NCI-H146 treated with DMSO at 0.1 percent for 48 hours (cell line): ENCODE results near the gene COL18A1.
"Not testable (repeated sequence)": the region's sequence is repeated elsewhere in the genome, so short reads cannot be mapped to it uniquely, and the experiment has no call there.

ENCODE experiments used
- DNase-seq: peaks from one replicate; lab custom pipeline; 2025; ENCODE audit not compliant: unreplicated experiment; lab: John Stamatoyannopoulos, UW

Gene COL18A1

DNA sequence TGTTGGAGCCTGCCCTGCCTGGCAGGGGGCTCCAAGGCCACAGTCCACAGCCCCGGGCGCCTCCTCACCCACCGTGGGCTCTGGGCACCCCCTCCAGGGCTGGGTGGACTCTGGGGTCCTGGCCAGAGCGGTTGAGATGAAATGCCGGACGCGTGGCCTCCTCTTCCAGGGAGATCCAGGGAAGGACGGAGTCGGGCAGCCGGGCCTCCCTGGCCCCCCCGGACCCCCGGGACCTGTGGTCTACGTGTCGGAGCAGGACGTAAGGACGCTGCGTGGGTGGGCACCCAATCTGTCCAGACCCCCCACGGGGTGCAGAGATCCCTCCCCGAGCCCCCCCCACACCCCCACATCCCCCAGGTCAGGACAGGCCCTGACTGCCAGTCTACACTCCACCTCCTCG is 86.1 kb downstream of the COL18A1 start:
- DNase-seq = no peak

DNA sequence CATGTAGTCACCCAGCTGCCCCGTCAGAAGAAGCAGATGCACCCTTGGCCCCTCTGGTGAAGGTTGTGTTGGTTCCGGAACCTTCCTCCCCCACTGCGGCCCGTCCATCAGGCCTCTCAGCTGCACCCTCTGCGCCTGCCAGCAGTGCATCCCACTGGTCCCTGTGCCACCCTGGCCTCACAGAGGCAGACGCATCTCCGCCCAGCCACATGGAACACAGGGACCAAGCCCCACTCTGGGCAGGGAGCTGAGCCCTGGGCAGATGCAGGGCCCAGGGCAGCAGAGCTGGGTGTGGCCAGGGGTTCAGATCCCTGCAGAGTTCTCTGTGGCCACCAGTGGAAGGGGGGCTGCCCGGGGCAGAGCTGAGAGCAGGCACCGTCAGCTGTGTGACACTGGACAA is 86.7 kb downstream of the COL18A1 start:
- DNase-seq = no peak

DNA sequence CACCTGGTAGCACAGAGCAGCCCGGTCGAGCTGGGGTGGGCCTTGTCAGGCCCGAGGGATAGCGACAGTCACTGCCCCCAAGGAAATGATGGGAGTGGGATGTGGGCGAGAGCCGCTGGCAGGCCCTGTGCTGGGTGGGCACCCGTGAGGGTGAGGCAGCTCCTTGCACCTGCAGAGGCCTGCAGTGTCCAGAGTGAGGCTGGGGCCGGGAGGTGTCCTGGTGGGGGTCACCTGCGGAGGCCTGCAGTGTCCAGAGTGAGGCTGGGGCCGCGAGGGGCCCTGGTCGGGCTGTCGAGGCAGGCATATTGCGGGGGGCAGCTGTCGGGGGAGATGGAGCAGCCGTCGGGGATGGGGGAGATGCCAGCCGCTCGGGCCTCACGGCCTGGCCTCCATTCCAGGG is 87.8 kb downstream of the COL18A1 start:
- DNase-seq = no peak

DNA sequence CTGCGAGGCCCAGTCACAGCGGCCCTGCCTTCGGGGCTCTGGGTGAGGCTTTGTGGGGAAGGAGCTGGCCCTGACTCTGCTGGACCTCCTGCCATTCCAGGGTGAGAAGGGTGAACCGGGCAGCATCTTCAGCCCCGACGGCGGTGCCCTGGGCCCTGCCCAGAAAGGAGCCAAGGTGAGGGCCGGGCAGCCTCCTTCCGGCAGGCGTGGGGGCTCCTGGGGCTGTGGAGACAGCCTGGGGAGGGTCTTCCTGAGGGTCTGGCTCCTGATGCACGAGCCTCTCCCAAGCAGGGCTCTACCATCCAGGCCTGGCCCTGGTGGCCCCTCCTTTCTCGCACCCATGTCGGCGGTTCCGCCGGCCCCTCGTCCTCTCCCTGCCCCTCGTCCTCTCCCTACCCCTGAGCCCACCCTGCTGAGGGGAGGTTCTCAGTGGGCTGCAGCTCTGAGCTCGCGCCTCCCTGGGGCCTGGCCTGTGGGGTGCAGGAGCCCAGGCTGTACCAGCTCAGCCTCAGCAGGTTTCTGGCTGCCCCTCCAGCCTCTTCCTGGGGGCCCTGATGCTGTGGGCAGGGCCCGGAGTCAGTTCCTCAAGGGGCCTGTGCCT is 88.5 kb downstream of the COL18A1 start:
- DNase-seq = no peak

DNA sequence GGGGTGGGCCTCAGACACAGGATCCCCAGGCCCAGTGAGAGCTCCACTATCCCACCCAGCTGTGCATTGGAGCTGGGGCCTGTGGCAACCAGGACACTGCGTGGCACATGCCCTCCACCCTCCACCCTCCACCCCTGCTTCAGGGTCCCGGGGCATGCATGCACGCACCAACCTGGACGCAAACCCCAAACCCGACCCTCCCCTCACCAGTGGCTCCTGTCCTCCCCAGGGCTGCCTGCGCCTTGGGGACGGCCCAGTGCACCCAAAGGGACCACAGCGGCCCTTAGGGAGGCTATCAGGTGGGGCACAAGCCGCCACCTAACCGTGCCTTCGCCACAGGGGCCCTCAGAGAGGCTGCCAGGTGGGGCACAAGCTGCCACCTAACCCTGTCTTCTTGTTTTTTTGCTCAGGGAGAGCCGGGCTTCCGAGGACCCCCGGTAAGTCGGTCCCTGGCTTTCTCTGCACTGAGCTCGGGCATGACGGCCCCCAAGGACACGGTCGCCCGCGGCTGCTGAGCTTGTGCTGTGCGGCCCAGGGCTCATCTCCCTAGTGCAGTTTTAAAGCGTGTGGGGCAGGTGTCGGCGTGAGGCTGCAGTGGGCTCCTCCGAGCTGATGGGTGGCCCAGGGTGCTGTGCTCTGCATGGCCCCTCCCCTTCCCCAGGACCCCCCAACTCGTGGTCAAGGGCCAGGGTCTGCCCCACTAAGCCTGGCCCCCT is 89.3 kb downstream of the COL18A1 start:
- no peak for DNase-seq

DNA sequence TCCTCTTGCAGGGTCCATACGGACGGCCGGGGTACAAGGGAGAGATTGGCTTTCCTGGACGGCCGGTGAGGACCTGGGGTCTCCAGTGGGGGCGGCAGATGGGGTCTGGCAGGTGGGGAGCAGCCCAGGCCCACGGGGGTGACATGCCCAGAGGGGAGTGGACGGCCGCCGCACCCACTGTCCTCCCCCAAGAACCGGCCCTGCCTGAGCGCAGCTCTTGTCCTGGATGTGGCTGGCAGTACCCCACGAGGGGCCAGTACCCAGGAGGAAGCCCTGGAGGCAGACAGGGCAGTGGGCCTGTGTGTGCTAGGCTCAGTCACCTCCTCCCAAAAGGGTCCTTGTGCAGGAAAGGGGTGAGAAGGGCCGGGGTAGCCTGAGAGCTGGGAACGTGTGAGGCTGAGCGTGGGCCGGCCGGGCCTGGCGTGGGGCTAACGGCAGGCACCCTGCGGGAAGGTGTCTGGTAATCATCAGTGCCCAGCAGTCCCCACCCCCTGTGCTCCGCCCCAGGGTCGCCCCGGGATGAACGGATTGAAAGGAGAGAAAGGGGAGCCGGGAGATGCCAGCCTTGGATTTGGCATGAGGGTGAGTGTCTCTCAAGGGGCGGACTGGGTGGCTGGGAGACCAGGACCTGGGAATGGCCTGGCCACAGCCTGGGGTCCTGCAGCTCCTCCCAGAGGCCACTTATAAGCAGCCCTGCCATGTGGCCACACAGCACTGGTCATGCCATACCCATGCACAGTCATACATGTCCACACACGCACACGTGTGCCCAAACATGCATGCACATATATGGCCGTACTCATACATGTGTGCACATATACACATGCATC is 90.1 kb downstream of the COL18A1 start:
- DNase-seq = no peak

DNA sequence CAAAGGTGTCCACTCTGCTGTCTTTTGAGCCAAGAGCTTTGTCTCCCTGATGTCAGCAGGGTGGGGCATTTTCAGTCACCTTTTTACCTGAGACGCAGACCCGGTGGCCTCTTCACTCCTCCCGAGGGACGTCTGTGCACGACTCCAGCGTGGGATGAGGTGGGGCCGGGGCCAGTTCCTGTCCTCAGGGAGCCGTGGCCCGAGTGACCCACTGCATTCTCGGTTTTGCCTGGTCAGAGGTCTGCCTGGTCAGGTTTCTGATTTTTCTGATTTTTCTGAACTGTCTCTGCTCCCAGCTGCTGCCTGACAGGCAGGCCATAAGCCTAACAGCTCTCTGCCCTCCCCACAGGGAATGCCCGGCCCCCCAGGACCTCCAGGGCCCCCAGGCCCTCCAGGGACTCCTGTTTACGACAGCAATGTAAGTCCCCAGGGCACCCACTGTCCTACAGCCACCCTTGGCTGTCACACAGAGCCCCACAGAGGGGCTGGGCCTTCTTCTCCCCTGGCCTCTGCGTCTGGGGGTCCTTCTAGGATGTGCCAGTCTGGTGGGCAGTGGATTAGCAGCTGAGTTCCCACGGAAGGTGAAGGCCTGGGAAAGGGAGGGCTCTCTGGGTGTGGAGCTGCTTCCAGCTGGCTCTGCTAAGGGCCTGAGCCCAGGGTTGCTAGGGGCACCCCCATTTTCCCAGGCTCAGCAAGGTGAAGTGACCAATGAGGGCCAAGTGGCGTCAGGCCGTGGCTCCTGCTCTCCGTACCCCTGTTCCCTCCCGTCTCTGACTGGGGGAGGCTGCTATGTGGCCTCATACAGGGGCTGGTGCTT is 91.4 kb downstream of the COL18A1 start:
- no peak for DNase-seq

DNA sequence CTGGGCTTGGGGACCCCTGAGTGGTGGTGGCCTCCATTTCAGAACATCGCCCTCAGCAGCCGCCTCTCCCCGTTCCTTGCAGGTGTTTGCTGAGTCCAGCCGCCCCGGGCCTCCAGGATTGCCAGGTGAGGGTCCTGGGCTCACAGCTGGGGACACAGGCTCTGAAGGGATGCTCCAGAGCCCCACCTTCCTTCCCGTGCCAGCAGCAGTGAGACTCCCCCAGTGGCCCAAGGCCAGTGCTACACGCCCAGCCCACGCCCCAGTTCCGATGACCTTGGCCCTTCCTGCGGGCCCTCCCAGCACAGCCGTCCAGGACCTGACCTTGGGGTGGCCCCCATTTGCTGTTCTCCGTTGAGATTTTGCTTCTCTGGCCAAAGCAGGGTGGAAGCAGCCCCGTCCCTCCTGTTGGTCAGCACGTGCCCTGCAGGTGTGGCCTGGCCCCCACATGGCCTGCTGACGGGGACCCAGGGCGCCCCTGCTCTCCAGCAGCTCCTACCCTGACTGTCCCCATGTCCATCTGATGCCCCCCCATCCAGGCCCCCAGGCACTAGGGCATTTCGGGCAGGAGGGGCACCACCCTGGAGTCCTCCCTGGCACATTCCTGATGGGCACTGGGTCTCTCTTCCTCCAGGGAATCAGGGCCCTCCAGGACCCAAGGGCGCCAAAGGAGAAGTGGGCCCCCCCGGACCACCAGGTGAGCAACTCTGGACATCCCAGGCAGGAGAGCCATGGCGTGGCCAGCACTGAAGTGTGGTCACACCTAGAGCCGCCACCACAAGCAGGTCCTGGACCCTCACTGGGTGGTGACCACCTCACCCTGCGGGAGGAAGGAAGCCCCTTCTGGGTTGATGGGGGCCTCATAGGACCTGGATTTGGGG is 92.2 kb downstream of the COL18A1 start:
- no peak for DNase-seq

DNA sequence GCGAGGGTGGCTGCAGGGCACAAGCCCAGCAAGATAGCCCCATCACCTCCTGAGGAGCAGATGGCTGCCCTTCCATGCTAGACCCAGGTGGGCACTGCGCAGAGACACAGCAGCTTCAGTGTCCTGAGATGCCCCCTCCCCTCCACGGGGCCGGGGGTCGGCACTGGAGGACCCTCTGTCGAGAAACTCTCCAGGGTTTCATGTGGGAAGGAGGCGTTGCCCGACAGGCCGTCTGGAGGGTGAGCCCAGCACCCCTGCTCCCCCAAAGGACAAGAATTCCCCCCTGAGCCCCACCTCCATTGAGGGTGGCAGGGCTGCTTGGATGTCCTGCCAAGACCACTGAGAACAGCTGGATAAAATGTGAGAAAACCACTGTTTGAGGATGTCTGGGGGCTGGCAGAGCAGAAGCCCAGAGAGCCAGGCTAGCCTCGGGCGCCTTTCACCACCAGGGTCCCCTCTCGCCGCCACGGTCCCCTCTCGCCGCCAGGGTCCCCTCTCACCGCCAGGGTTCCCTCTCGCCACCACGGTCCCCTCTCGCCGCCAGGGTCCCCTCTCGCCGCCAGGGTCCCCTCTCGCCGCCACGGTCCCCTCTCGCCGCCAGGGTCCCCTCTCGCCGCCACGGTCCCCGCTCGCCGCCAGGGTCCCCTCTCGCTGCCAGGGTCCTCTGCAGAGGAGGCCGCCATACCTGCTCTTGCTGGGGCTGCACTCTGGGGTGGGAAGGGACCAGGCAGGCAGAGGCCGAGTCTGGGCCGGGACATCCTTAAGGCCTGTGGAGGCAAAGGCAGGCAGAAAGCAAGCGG is 93.1 kb downstream of the COL18A1 start:
- DNase-seq = no peak

DNA sequence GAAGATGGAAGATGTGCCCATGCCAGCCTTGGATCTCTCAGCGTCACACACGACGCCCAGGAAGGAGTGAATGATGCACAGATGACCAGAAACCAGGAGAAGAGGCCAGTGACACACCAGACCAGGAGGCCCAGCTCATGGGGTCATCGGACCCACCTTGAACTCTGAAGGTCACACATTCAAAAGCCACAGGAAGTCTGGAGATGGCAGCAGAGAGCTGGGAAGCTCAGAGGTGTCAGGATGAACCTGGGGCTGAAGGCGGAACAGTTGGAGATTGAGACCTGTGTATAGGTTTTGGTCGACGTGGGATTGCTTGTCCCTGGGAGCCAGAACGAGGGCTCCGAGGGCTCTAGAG is 93.7 kb downstream of the COL18A1 start:
- no peak for DNase-seq

DNA sequence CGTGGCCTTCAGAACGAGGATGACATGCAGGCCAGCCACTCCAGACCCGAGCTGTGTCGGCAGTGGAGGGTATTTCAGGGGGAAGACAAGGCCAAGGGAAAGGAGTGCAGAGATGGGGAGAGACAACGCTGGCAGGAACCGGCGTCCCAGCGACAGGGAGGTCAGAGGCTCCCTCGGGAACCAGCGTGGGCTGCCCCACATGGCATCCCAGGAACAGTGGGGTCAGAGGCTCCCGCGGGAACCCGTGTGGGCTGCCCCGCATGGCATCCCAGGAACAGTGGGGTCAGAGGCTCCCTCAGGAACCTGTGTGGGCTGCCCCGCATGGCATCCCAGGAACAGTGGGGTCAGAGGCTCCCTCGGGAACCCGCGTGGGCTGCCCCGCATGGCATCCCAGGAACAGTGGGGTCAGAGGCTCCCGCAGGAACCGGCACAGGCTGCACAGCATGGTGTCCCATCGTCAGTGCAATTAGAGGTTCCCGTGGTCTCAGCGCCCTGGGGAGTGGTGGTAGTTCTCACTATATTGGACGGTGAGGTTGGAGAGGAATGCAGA is 94.3 kb downstream of the COL18A1 start:
- DNase-seq = no peak

DNA sequence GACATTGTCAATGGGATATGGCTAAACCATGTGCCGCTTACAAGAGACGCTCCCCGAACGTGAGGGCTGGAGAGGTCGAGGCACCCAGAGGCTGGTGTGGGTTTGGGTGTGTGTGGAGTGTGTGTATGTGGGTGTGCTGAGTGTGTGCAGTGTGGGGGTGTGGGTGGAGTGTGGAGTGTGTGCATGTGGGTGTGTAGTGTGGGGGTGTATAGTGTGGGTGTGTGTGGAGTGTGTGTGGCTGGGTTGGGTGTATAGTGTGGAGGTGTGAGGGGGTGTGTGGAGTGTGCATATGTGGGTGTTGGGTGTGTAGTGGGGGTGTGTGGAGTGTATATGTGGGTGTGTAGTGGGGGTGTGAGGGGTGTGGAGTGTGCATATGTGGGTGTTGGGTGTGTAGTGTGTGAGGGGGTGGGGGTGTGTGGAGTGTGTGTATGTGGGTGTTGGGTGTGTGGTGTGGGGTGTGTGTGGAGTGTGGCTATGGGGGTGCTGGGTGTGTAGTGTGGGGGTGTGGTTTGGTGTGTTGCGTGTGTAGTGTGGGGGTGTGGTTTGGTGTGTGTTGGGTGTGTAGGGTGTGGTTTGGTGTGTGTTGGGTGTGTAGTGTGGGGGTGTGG is 95.1 kb downstream of the COL18A1 start:
- no peak for DNase-seq

DNA sequence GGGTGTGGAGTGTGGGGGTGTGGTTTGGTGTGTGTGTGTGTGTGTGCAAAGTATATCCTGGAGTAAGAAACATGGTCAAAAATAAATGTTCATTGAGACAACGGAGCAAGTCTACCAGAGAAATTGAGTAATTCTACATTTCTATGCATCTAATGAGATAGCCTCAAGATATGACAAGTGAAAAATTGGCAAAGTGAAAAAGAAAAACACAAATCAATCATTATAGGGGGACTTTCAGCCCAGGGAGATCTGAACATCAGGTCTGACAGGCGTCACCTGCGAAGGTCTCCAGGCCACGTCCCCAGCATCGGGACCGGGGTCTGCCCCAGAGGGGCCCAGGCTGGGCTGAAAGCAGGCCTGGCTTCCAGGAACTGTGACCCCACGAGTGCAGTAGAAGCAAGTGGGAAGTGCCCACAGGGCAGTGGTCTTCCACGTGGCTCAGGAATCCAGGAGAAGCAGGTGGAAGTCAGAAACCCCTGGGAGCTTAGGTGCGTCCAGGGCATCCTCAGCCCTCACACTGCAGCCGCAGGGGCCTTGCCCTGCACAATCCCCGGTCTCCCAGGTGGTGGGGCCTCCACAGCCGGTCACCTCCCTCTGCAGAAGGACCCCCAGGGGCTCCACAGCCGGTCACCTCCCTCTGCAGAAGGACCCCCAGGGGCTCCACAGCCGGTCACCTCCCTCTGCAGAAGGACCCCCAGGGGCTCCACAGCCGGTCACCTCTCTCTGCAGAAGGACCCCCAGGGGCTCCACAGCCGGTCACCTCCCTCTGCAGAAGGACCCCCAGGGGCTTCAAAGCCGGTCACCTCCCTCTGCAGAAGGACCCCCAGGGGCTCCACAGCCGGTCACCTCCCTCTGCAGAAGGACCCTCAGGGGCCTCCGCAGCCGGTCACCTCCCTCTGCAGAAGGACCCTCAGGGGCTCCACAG is 96.4 kb downstream of the COL18A1 start:
- DNase-seq = not testable (repeated sequence)

DNA sequence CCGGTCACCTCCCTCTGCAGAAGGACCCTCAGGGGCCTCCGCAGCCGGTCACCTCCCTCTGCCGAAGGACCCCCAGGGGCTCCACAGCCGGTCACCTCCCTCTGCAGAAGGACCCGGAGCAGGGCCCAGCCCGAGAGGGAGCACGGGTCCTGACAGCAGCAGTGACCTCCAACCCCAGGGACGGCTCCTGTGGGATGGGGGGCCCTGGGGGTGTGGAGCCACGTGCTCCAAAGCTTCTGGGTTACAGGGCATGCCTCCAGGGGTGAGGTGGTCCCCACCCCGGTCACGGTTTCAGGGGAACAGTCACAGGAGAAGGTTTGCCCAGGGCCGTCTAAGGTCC is 97.0 kb downstream of the COL18A1 start:
- DNase-seq = no peak

DNA sequence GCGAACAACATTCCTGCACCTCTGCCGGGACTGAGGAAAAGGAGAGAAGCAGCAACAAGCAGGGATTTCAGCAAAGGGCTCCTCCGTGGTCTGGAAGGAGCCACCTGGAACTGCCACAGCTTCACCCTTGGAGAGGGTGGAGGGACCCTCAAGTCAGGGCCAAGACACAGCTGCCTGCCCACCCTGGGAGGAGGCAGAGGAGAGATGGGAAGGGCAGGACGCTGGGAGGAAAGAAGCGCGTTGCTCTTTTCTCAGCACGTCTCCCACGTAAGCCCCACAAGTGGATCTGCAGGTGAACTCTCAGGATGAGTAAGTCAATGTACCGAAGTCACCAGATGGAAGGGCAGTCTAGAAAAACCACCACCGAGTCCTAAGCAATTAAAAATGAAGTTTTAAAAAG is 97.6 kb downstream of the COL18A1 start:
- DNase-seq = no peak

DNA sequence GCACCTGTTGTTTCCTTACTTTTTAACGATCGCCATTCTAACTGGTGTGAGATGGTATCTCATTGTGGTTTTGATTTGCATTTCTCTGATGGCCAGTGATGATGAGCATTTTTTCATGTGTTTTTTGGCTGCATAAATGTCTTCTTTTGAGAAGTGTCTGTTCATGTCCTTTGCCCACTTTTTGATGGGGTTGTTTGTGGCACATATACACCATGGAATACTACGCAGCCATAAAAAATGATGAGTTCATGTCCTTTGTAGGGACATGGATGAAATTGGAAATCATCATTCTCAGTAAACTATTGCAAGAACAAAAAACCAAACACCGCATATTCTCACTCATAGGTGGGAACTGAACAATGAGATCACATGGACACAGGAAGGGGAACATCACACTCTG is 98.3 kb downstream of the COL18A1 start:
- not testable (repeated sequence) for DNase-seq

DNA sequence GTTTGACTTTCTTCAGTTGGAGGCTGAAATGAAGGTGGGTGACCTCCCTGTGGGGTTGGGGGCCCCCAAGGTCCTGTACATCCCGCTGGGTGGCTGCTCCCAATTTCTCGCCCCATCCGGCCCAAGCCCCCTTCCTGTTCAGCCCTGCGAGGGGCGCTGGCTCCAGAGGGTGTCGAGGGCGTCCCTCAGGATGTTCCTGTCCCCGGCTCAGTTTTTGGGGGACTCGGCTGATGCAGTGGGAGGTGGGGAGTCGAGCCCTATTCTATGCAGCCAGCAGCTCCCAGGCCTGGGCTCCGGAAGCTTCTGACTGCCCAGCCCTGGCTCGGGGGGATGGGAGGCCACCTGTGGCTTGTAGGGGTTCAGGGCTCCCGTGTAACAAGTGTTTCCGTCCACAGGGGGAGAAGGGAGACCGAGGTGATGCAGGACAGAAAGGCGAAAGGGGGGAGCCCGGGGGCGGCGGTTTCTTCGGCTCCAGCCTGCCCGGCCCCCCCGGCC is 99.1 kb downstream of the COL18A1 start:
- DNase-seq = no peak
